Measurements from ENCODE around the gene IL10RA. TPM values are rescaled to one million over a fixed set of nuclear protein-coding genes. Genes with fewer than 3 reads are reported as not detected.

IL10RA gene
- total RNA-seq, 1 donor from 2014 or later, result 8.9 TPM

DNA sequence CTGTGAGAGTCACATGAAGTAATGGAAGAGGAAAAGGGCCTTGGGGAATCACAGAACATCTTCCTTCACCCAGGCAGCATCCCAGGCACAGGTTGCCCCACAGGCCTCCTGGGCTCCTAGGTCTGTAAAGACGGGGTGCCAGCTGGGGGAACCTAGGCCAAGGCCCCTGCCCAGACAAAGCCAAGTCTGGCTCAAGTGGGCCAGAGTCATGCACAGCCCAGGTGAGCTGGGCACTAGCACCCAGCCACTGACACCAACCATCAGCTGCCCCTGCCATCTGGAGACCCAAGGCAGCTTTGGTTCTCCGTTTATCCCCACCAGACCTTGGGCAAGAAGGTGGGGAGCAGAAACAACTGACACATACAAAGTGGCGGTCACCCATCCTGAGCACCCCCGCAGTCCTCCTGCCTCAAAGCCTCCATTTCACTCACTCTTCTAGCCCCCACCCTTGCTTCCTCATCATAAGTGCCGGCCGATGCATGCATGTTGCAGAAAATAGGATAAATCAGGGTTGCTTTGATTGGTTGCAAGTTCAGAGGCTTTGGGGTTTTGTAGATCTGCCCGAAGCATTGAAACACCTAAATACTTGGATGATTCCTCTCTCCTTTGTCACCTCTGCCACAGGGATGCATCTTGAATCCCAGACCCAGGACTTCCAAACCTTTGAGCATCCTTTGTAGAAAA, 64.2 kb downstream of the IL10RA start:
- Histone ChIP-seq H3K9me3 (ENCODE audit: control insufficient read depth in 3 of 3, low read length in 3 of 3) (no peaks in the 10 kb centered on the region), H3K27ac (ENCODE audit: low read depth, low read length) (no peak overlapping the region), H3K27me3 (ENCODE audit: control insufficient read depth in 3 of 3, insufficient read depth in 3 of 3, low read length in 3 of 3) (peaks cover 0 to 6% (median 0%) of the 10 kb centered on the region in 3 donors), H3K9ac (ENCODE audit: low read depth in 1 of 3, low read length in 3 of 3) (no peak overlapping the region), H3K4me3 (ENCODE audit: low read length in 3 of 3) (no peak overlapping the region), H3K36me3 (ENCODE audit: control insufficient read depth in 3 of 3, insufficient read depth in 3 of 3, low read length in 3 of 3) (no peaks in the 10 kb centered on the region), H3K4me1 (ENCODE audit: control insufficient read depth in 3 of 3, insufficient read depth in 3 of 3, low read length in 3 of 3) (peaks cover 0 to 2% (median 0%) of the 10 kb centered on the region in 3 donors)

Other genes with a start within 250 kb of the IL10RA start
- gene DSCAML1, start 189.2 kb upstream of the IL10RA start, total RNA-seq, result 0.52 TPM
- 1.0 TPM for gene FXYD2, start 161.7 kb upstream of the IL10RA start, total RNA-seq
- gene FXYD6, start 109.7 kb upstream of the IL10RA start, total RNA-seq, result 23.5 TPM
- gene TMPRSS13, start 57.0 kb upstream of the IL10RA start, total RNA-seq, result not detected
- not detected for gene TMPRSS4, start 90.7 kb downstream of the IL10RA start, total RNA-seq
- gene SMIM35, start 100.6 kb downstream of the IL10RA start, total RNA-seq, result not detected
- gene SCN4B, start 166.4 kb downstream of the IL10RA start, total RNA-seq, result 2.1 TPM
- gene SCN2B, start 190.2 kb downstream of the IL10RA start, total RNA-seq, result 2.1 TPM
- gene JAML, start 238.6 kb downstream of the IL10RA start, total RNA-seq, result 6.8 TPM

Measured in skeletal muscle tissue (tissue), 4 donors.